ENCODE data around the gene C10orf143.

The C10orf143 gene

DNA sequence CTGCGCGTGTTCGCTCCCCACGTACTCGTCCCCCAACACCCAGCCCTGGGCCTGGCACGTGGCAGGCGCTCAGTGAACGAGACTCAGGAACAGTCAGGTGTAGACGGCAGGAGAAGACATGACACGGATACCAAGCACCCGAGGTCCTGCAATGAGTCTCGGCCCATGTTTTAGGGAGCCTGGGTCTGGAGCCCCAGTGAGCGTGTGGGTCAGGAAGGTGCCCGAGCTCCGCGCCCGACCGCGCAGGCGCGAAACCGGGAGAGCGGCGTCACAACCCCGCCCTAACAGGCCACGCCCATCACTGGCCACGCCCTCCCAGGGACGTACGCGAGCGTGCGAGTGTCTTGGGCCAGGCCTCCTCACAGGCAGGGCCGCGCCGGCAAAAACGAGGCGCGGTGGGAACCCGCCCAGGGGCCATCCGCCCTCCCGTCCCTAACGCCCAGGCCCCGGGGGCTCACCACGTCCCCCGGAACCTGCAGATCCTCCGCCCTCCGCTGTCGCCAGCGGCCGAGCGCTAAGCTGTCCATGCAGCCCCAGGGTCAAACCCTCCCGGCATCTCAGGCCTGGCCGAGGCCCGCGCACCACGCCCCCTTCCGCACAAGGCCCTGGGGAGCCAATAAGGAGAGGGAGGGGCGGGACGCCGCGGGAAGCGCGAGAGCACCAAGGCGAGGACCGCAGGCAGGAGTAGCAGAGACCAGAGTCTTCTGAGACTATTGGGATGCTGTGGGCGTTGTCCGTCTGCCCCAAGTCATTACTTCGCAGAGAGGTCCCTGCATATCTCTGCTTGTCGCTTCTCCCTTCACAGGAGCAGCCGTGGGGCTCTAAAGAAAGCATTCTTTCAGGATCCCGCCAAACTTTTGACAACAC is at the start of gene C10orf143:
Gene C10orf143 (minus strand): TSS at position 585 of the 867 bp plus-strand sequence. CDS start 58 bp downstream, at position 527.
- peak; percentile 98 for DNase-seq (ENCODE audit: low read depth in 2 of 2)
- H3K4me3 ChIP-seq (replicated peaks in 1 of 2; ENCODE audit: low read depth in 2 of 2, low read length in 2 of 2): peak within 1 kb of the TSS; percentile 80 to 95
- TF ChIP-seq, protein P1, sequence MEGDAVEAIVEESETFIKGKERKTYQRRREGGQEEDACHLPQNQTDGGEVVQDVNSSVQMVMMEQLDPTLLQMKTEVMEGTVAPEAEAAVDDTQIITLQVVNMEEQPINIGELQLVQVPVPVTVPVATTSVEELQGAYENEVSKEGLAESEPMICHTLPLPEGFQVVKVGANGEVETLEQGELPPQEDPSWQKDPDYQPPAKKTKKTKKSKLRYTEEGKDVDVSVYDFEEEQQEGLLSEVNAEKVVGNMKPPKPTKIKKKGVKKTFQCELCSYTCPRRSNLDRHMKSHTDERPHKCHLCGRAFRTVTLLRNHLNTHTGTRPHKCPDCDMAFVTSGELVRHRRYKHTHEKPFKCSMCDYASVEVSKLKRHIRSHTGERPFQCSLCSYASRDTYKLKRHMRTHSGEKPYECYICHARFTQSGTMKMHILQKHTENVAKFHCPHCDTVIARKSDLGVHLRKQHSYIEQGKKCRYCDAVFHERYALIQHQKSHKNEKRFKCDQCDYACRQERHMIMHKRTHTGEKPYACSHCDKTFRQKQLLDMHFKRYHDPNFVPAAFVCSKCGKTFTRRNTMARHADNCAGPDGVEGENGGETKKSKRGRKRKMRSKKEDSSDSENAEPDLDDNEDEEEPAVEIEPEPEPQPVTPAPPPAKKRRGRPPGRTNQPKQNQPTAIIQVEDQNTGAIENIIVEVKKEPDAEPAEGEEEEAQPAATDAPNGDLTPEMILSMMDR (IDR thresholded peaks at IDR 0.05; ENCODE audit: low read depth, low read length): no peak

DNA sequence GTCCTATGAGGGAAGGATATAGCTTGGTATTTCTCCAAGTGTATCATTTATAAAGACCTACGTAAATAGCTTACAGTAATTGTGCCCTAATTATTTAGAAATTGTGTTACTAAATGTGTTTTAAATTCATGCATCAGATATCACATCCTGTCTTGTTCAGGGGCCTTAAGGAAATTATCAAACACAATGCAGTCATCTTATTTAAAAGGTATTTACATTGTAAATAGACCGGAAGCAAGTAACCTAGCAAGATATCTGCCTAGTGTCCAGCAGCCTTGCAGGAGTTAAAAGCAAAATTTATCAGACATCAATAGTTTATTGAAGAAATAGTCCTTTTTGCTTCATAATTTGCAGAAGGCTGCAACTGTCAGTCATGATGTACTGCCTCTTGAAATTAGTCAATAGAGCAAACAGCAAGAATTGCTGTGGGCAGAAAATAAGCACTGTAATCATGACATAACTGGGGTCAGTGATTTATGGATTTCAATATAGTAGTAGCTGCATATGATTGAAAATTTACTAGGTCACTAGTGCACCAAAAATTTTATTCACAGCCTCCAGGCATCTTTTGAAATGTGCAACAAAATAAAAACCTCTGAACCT is 48.7 kb upstream of the C10orf143 start:
- TF ChIP-seq, protein P1 (IDR thresholded peaks at IDR 0.05; ENCODE audit: low read depth, low read length): no peak
- H3K4me3 ChIP-seq (replicated peaks in 1 of 2; ENCODE audit: low read depth in 2 of 2, low read length in 2 of 2): no peak overlapping the region
- DNase-seq (ENCODE audit: low read depth in 2 of 2): no peak

DNA sequence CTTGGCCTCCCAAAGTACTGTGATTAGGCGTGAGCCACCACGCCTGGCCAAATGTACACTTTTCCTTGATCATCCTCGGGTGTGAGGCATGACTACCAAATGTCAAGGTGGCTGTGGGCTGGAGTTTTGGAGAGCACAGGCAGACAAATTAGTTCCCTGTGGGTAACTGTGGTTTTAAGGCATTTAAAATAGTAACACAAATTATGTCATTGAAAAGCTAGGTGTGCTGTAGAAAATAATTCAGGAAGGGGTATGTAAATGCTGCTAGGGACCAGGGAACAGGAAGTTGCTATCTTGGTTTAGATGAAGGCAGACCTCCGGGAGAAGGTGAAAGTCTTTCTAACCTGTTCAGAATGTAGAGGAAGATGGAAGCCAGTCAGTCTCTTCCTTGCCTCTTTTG is 35.4 kb upstream of the C10orf143 start:
- no peak for DNase-seq (ENCODE audit: low read depth in 2 of 2)
- no peak overlapping the region for H3K4me3 ChIP-seq (replicated peaks in 1 of 2; ENCODE audit: low read depth in 2 of 2, low read length in 2 of 2)
- TF ChIP-seq, protein P1 (IDR thresholded peaks at IDR 0.05; ENCODE audit: low read depth, low read length): no peak

DNA sequence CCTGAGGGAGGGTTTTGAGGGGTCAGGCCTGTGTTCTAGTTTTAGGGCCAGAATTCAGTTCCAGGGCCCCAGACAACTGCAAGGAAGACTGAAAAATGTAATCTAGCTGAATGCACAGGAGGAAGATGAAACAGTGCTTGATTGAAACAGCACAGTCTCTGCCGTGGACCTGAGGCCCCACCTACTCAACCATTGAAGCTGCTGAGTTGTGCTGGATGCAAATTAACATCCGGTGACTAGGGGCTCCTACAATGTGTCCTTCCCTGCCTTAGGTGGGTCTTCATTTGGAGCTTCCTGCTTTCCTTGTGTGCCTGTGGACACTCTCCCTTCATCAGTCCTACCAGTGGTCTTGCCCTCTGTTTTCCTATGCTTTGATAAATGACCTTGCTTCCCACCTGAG is 31.2 kb upstream of the C10orf143 start:
- no peak overlapping the region for H3K4me3 ChIP-seq (replicated peaks in 1 of 2; ENCODE audit: low read depth in 2 of 2, low read length in 2 of 2)
- DNase-seq (ENCODE audit: low read depth in 2 of 2): no peak
- TF ChIP-seq, protein P1 (IDR thresholded peaks at IDR 0.05; ENCODE audit: low read depth, low read length): no peak

DNA sequence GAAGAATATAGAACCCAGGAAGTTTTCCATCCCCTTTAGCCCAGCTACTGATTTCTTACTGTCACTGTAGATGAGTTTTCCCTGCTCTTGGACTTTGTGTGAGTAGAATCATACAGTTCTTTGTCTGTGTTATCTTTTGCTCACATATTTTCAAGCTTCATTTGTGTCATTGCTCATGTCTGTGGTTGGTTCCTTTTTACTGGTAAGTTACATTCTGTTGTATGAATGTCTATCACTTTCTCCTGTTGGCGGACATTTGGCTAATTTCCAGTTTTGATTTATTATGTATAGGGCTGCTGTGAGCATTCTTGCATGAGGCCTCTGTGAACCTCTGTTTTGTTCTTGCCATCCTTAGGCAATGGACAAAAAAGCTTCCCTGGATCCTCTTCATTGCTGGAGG is 30.8 kb upstream of the C10orf143 start:
- H3K4me3 ChIP-seq (replicated peaks in 1 of 2; ENCODE audit: low read depth in 2 of 2, low read length in 2 of 2): no peak overlapping the region
- TF ChIP-seq, protein P1 (IDR thresholded peaks at IDR 0.05; ENCODE audit: low read depth, low read length): no peak
- peak in 1 of 2 donors; percentile 35 for DNase-seq (ENCODE audit: low read depth in 2 of 2)

DNA sequence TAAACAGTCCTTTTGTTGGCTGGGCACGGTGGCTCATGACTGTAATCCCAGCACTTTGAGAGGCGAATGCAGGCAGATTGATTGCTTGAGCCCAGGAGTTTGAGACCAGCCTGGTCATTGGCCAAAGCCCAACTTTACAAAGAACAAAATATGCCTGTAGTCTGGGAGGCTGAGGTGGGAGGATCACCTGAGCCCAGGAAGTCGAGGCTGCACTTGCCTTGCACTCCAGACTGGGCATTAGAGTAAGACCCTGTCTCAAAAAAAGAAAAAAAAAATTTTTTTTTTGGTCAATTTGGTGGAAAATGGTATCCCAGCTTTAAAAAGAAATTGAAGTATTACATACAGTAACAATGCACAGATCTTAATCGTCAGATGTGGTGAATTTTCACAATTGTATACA is 30.4 kb upstream of the C10orf143 start:
- no peak for DNase-seq (ENCODE audit: low read depth in 2 of 2)
- TF ChIP-seq, protein P1 (IDR thresholded peaks at IDR 0.05; ENCODE audit: low read depth, low read length): no peak
- H3K4me3 ChIP-seq (replicated peaks in 1 of 2; ENCODE audit: low read depth in 2 of 2, low read length in 2 of 2): no peak overlapping the region
